ENCODE data around the gene IRF9. TPM values are rescaled to one million over a fixed set of nuclear protein-coding genes. Genes with fewer than 3 reads are reported as not detected.

The IRF9 gene
- total and polyA plus RNA-seq, 2 of the 13 experiments (the other 11 are each of a cell fraction or from before 2014, with no cell fraction given), result 14.9 to 49.7 TPM

DNA sequence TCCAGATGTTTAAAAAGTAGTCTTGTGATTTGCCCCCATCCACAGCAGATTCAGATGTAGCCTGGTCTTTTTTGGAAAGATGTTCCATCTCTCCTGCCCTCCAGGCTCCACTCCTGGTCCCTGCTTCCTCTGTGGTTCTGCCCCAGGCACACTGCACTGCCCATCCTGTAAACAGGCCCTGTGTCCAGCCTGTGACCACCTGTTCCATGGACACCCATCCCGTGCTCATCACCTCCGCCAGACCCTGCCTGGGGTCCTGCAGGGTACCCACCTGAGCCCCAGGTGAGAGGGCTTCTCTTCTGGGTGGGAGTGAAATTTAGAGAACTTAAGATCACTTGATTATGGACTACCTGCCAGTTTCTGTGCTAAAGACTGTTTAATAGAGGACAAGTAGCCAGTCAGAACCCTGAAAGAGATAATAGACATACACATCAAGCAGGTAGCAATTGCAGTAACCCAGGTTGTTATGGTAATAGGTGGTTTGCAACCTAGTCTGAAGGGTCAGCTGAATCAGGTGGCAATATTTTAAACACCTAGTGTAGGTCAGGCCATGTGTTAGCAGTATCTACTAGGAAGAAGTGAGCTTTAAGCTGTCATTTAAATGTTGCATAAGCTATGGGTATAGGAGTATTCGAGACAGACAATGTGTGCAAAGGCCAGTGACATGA lies 11.6 kb upstream of the IRF9 start:
- POLR2A ChIA-PET, result interaction anchor here (1.0 to 8.5 kb wide), 5 partner anchors 8 to 54 kb away, joined by 3 to 279 read pairs (median 181); partner anchors contain the start of genes DCAF11, EMC9, IRF9 and NRL
- in situ Hi-C loops (cut with HindIII; ENCODE audit: extremely low pct_ligation_motif_present, low pct_unique_long_range_greater_than_20kb), result loop anchor here (25.0 kb wide), 1 partner anchor 837 kb away; the partner anchor contains the start of genes BCL2L2, PABPN1 and PPP1R3E
- no peak overlapping the region for H3K4me3 ChIP-seq (replicated peaks in 1 of 3; ENCODE audit: insufficient read depth in 1 of 3, low read depth in 2 of 3, low read length in 3 of 3)
- TF ChIP-seq NFKBIZ (CRISPR knock-in tag; IDR thresholded peaks at IDR 0.05) (no peak), JUND (CRISPR knock-in tag; IDR thresholded peaks at IDR 0.05) (peak; percentile 36; the same call in 1 of the 2 replicates), STAG1 (CRISPR knock-in tag; IDR thresholded peaks at IDR 0.05) (no peak), TMF1 (CRISPR knock-in tag; IDR thresholded peaks at IDR 0.05; ENCODE audit: low read depth) (peak; percentile 53; the same call in 1 of the 2 replicates), THAP9 (CRISPR knock-in tag; IDR thresholded peaks at IDR 0.05; ENCODE audit: borderline replicate concordance) (0 out of 2 replicates have a peak, but pooled peaks have one; percentile 0), ZNF749 (CRISPR knock-in tag; IDR thresholded peaks at IDR 0.05; ENCODE audit: borderline replicate concordance) (0 out of 2 replicates have a peak, but pooled peaks have one; percentile 43), ZNF225 (CRISPR knock-in tag; IDR thresholded peaks at IDR 0.05) (no peak), CENPT (CRISPR knock-in tag; IDR thresholded peaks at IDR 0.05; ENCODE audit: low read depth) (0 out of 2 replicates have a peak, but pooled peaks have one; percentile 67), SNAPC2 (CRISPR knock-in tag; IDR thresholded peaks at IDR 0.05) (no peak), MXD1 (CRISPR knock-in tag; IDR thresholded peaks at IDR 0.05) (no peak), RBFOX2 (IDR thresholded peaks at IDR 0.05; ENCODE audit: low read depth, low read length) (0 out of 2 replicates have a peak, but pooled peaks have one; percentile 29), FOXA3 (CRISPR knock-in tag; IDR thresholded peaks at IDR 0.05) (no peak)
- TF ChIP-seq, protein P1, sequence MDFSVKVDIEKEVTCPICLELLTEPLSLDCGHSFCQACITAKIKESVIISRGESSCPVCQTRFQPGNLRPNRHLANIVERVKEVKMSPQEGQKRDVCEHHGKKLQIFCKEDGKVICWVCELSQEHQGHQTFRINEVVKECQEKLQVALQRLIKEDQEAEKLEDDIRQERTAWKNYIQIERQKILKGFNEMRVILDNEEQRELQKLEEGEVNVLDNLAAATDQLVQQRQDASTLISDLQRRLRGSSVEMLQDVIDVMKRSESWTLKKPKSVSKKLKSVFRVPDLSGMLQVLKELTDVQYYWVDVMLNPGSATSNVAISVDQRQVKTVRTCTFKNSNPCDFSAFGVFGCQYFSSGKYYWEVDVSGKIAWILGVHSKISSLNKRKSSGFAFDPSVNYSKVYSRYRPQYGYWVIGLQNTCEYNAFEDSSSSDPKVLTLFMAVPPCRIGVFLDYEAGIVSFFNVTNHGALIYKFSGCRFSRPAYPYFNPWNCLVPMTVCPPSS (IDR thresholded peaks at IDR 0.05), result no peak
- TF ChIP-seq, protein P2, sequence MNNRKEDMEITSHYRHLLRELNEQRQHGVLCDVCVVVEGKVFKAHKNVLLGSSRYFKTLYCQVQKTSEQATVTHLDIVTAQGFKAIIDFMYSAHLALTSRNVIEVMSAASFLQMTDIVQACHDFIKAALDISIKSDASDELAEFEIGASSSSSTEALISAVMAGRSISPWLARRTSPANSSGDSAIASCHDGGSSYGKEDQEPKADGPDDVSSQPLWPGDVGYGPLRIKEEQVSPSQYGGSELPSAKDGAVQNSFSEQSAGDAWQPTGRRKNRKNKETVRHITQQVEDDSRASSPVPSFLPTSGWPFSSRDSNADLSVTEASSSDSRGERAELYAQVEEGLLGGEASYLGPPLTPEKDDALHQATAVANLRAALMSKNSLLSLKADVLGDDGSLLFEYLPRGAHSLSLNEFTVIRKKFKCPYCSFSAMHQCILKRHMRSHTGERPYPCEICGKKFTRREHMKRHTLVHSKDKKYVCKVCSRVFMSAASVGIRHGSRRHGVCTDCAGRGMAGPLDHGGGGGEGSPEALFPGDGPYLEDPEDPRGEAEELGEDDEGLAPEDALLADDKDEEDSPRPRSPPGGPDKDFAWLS (CRISPR knock-in tag; IDR thresholded peaks at IDR 0.05; ENCODE audit: borderline replicate concordance), result 0 out of 2 replicates have a peak, but pooled peaks have one; percentile 28
- TF ChIP-seq, protein P3, sequence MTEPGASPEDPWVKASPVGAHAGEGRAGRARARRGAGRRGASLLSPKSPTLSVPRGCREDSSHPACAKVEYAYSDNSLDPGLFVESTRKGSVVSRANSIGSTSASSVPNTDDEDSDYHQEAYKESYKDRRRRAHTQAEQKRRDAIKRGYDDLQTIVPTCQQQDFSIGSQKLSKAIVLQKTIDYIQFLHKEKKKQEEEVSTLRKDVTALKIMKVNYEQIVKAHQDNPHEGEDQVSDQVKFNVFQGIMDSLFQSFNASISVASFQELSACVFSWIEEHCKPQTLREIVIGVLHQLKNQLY (CRISPR knock-in tag; IDR thresholded peaks at IDR 0.05), result no peak

More for the DNA sequence above, 11.6 kb upstream of the IRF9 start:
- CTCF ChIA-PET (ENCODE audit: low intra/inter-chr PET ratio, low total read pairs), result no interaction called here
- peaks cover 37% of the 10 kb centered on the region for H3K4me1 ChIP-seq (ENCODE audit: insufficient read depth, low read length)
- no TSS peak for BruUV-seq (replicated peaks)
- WGBS (ENCODE audit: low lambda C conversion rate), result 97% methylated on average over 3 of the region's 3 CpGs
- no peak overlapping the region for H2AFZ ChIP-seq (ENCODE audit: low read length)
- intact Hi-C loops (cut with micrococcal nuclease; ENCODE audit: unreplicated experiment), result no loop called here
- H3K79me2 ChIP-seq (ENCODE audit: insufficient read depth, low read length), result peaks cover 40% of the 10 kb centered on the region
- no peak for ATAC-seq
- H3K9ac ChIP-seq (ENCODE audit: insufficient read depth, low read depth, low read length), result no peak overlapping the region; the same call in 1 of the 2 replicates
- H3K4me2 ChIP-seq (ENCODE audit: low read depth, low read length), result no peak overlapping the region
- H3K36me3 ChIP-seq (replicated peaks in 1 of 2; ENCODE audit: control insufficient read depth in 1 of 2, insufficient read depth in 2 of 2, low read length in 2 of 2), result peaks cover 33 to 43% of the 10 kb centered on the region in 2 experiments
- peaks cover 7% of the 10 kb centered on the region for H4K20me1 ChIP-seq (ENCODE audit: insufficient read depth, low read length)
- peak; percentile 12 for FAIRE-seq
- H3K9me3 ChIP-seq (ENCODE audit: low read length), result no peaks in the 10 kb centered on the region
- peaks cover 0 to 3% of the 10 kb centered on the region in 2 experiments; a peak in 1 of 5 replicates for H3K27me3 ChIP-seq (ENCODE audit: control insufficient read depth in 1 of 2, insufficient read depth in 2 of 2, low read length in 2 of 2)
- DNase-seq (ENCODE audit: low spot score), result no peak
- H3K27ac ChIP-seq (ENCODE audit: extremely low read length, insufficient read depth, low read length), result no peak overlapping the region

All from HepG2 (cell line).